ENCODE results near the gene RASSF3.
"Not testable (repeated sequence)": the region's sequence is repeated elsewhere in the genome, so short reads cannot be mapped to it uniquely, and the experiment has no call there.

The RASSF3 gene, protein sequence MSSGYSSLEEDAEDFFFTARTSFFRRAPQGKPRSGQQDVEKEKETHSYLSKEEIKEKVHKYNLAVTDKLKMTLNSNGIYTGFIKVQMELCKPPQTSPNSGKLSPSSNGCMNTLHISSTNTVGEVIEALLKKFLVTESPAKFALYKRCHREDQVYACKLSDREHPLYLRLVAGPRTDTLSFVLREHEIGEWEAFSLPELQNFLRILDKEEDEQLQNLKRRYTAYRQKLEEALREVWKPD

GRCh38 chr12:64610079-64610659 lies at the start of gene RASSF3:
Gene RASSF3, plus strand, starts transcription at chr12:64610495. Its CDS starts 138 bp downstream, at chr12:64610633.
- DNase-seq = no peak

GRCh38 chr12:64561302-64562136 lies 48.8 kb upstream of the RASSF3 start:
- DNase-seq = no peak

- DNase-seq = no peak
Measured at GRCh38 chr12:64566122-64566521, 44.2 kb upstream of the RASSF3 start.

GRCh38 chr12:64566831-64567517 lies 43.3 kb upstream of the RASSF3 start:
- no peak for DNase-seq

DNA sequence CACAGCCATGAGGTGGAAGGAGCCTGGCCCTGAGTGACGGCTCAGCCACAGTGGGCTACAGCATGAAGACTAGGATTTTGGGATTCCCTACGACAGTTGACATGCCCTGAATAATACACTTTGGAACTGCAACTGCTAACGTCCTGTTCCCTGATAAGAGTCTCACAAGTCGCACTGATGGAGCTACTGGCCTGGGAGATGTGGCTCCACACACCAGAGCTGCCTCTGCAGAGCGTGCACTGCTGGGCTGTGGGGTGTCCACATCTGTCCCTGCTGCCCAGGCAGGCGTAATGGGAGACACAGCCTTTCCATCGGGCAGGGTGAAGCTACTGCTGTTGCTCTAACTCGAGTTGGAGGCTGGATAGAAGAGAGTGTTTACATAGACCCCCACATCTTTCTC lies 42.7 kb upstream of the RASSF3 start:
- no peak for DNase-seq

- DNase-seq = no peak
Measured at GRCh38 chr12:64568298-64568697, 42.0 kb upstream of the RASSF3 start.

DNA sequence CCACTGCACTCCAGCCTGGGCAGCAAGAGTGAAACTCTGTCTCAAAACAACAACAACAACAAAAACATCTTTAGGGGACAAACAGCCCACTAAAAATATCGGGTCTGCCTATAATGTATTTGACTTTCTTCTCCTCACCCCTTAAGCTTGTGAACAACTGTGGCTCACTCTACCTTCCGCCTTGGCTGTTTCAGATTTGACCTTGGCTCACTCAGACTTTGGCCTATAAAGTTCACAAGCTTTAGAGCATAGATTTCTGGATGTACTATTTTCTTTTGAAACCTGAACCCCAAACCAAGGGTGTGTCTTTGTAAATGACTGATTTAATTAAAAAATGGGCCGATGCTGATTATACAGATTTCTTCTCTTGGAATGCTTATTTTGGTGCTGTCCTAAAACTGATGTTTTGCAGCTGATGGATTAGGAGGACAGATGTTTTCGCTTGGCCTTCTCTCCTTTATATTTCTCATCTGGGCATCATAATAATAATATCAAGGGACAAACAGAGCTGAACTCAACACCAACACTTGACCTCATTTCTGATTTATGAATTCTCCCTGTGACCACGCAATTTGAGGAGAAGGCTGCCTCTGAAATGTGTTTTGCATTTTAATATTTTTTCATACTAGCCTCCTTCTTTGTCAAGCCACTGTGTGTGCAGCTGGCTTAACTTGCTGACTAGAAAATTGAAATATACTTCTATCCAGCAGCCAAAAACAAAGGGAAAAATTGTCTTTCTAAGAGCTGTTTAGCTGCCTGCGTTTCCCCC lies 40.2 kb upstream of the RASSF3 start:
- no peak for DNase-seq

- DNase-seq = no peak
Measured at GRCh38 chr12:64571411-64571810, 38.9 kb upstream of the RASSF3 start.

DNA sequence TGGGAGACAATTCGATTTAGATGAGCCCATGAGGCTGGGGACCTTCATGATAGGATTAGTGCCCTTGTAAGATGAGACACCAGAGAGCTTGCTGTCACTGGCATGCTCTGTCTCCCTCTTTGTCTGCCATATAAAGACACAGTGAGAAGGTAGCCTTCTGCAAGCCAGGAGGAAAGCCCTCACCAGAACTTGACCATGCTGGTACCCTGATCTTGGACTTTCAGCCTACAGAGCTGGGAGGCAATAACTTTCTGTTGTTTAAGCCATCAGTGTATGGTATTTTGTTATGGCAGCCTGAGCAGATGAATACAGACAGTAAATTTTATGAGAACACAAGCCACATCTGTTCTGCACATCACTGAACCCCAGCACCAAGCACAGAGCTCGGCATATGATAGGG lies 38.1 kb upstream of the RASSF3 start:
- no peak for DNase-seq

GRCh38 chr12:64574837-64575236 lies 35.5 kb upstream of the RASSF3 start:
- DNase-seq = no peak

DNA sequence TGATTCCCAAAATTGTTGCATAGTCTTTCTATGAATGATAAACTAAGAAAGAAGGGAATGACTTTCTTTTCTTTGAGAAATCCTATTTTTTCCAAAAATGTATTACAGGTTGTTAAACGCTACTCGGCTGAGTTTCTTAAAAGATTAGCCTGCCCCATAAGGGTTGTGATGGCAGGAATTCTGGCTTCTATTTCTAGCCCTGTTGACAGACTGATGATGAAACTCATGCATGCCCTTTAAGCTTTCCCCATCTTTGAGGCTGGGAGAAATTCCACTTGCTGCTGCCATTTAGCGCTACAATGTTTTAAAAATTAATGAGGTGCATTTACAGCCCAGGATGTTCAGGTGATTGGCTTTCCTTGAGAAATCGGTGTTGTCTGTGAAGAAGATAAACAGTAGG lies 33.2 kb upstream of the RASSF3 start:
- DNase-seq = no peak

DNA sequence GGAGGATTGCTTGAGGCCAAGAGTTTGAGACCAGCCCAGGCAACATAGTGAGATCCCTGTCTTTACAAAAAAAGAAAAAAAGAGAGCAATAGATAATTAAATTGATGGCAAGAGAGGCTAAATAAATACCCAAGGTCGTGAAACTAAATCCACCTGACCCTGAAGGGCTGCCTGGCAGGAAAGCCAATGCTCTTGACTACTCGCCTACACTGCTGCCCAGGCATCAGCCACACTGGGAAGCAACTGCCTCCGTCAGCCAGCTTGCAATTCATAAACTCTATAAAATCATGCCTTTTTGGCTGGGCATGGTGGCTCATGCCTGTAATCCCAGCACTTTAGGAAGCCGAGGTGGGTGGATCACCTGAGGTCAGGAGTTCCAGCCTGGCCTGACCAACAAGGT lies 31.7 kb upstream of the RASSF3 start:
- no peak for DNase-seq

- no peak for DNase-seq
Measured at GRCh38 chr12:64580681-64581080, 29.6 kb upstream of the RASSF3 start.

DNA sequence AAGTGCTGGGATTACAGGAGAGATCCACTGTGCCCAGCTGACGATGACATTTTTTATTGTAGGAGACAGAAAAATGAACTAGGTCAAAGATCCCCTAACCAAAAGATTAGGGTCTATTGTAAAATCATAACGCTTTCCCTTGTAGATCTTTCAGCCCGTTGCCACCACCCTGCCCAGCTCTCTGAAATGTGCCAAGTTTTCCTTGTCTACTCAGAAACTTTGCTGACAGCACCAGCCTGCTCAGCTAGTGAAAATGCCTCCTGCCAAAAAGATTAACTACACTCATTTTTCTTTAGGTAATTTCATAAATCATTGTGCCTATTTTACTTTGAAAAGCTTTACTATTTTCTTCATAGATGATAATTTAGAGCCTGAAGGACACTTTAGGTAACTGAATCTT lies 28.2 kb upstream of the RASSF3 start:
- no peak for DNase-seq

DNA sequence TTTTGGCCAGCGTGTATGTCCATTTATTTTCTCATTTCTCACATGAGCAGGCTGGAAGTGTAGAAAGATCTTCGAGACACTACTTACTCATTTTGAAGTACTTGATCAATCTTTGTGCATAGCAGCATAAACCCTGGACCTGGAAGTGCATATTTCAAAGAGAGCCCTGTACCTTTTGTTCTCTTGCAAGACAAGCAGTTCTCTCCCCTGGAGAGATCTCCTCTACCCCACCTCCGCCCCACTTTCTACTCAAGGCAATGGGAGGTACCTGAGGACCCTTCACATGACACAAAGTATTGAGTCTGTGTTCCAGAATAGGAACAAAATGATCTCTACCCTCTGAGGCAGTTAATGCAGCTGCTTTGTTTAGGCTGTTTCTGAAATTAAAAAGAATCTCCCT lies 27.4 kb upstream of the RASSF3 start:
- no peak for DNase-seq

DNA sequence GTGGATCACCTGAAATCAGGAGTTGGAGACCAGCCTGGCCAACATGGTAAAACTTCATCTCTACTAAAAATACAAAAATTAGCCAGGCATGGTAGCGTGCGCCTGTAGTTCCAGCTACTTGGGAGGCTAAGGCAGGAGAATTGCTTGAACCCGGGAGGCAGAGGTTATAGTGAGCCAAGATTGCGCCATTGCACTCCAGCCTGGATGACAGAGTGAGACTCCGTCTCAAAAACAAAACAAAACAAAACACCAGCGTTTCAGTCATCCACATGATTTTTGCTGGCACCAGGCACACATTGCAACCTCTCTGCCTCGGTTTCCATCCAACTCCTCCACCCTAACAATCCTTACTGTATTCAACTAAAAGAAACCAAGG lies 26.9 kb upstream of the RASSF3 start:
- not testable (repeated sequence) for DNase-seq

DNA sequence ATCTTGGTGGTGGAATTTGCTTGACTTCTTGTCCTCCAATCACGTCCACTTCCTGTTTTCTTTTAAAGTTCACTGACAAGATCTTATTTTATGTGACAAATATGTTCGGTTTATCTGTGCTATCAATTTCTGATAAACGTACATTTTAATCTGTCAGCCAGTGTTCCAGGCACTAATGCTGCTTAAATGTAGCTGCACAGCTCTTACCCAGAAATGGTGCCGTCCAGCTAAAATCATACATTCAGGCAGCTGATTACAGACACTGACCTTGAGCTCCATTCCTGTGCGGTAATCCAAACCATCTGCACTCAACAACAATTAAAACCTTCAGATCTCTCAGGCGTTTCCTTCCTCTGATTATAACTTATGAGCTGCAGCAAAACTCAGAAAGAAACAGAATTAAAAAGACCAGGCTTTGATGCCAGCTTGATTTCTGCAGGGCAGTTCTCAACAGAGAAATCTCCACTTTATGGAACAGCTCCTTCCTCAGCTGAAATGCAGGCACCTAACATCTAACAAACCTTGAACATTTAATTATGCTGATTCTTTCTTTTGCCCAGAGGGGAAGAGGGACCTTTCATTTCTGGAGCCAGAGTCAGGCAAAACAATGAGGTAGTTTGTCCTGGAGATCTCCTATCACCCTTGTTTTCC lies 26.4 kb upstream of the RASSF3 start:
- DNase-seq = no peak

DNA sequence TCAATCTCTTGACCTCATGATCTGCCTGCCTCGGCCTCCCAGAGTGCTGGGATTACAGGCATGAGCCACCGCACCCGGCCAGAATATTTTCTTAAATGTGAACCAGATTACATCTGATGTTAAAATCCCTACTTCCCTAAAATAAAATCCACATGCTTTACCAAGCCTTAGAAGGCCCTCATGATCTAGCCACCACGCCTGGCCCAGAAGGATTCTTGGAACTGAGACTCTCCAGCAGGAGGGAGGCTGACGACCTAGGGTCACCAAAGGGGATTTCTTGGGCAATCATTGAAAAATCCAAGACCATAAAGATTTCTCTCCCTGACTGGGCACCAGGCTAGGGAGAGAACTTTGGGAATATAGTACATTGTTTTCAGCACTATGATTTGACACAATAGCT lies 25.2 kb upstream of the RASSF3 start:
- no peak for DNase-seq

DNA sequence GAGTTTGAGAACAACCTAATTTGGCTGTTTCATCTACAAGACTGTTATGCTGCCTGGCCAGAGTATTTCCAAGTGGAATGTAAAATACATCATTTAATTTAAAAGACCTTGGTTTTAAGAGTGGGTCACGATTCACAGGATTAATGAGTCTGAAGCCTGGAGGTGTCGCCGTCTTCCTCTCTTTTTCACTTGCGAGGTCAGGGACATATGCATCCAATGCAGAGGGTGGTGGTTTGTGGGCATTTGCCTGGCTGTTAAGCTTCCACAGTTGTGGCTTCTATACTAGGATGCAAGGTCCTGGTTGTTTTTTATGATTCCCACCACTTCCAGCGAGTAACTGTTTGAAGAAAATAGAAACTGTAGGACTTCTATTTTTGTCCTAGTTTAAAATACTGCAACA lies 22.8 kb upstream of the RASSF3 start:
- no peak for DNase-seq

DNA sequence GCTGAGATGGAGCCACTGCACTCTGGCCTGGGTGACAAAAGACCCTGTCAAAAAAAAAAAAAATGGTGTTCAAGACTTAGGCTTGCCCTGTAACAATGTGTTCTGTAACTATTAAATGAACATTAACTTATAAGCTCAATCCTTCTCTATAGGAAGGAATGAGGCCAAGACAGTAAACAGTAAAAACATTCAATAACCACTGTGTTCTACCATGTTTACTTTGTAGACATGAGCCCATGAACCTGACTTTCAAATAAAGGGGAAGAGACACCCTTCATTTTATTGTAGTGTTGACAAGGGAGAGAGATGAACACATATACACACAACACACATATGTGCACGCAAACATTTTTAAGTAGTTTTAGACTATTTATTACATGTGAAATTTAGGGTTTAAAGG lies 20.1 kb upstream of the RASSF3 start:
- no peak for DNase-seq

- DNase-seq = no peak
Measured at GRCh38 chr12:64595863-64596793, 14.2 kb upstream of the RASSF3 start.

Data from NCI-H1436 treated with DMSO at 0.1 percent for 48 hours (cell line).